ENCODE results near the gene SDHA.
"Not testable (repeated sequence)": the region's sequence is repeated elsewhere in the genome, so short reads cannot be mapped to it uniquely, and the experiment has no call there.

The SDHA gene

DNA sequence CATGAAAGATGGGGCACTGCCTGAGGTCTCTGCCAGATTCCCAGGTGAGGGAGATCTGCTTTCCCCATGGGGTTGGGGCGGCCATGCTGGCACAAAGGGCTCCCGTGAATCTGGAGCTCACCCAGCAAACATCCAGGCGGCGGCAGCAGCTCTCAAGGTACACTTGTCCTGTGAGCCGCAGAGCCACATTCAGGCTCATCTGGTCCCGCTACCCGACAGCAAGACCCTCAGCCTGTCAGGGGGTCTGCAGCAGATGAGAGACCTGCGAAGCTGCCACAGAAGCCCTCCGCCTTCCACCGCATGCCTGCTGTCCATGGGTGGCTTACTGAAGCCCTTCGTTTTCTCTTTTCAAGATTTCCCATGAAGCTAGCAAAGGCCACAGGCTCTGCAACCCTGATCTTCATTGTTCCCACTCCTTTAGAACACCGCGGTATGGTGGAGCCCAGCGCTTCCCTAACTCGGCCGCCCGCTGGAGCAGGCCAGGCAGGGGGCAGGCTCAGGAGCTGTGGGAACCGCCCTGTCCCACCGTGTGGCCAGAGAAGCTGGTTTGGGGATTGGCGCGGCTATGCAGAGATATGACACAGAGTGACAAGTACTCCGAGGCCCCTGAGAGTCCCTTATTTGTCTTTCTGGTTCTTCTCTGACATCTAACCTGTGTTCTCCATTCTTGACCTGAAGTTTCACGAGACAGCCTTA is 18.0 kb upstream of the SDHA start:
- Mint-ChIP-seq H3K9me3 (ENCODE audit: low read depth) (no peaks in the 10 kb centered on the region), H3K4me3 (no peak overlapping the region), H3K27ac (no peak overlapping the region), H3K27me3 (no peaks in the 10 kb centered on the region), H3K36me3 (no peaks in the 10 kb centered on the region), H3K4me1 (ENCODE audit: low read depth) (peaks cover 2% of the 10 kb centered on the region)

DNA sequence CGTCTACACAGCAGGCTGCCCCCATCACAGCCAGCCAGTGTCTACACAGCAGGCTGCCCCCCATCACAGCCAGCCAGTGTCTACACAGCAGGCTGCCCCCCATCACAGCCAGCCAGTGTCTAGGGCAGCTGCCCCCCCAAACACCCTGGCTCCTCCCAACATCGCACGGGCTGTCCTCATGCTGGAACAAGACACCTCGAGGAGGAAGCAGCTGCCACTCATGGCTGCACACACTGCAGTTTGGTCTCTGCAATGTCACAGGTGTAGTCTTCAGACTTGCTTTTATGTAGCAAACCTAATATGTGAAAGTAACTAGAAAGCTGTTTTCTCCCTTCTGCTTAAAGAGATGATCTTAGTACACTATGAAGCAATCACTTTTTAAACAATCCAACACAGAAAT is 17.1 kb upstream of the SDHA start:
- Mint-ChIP-seq H3K4me1 (ENCODE audit: low read depth) (peaks cover 2% of the 10 kb centered on the region), H3K27me3 (no peaks in the 10 kb centered on the region), H3K9me3 (ENCODE audit: low read depth) (no peaks in the 10 kb centered on the region), H3K4me3 (no peak overlapping the region), H3K27ac (peak overlapping the region; percentile 28), H3K36me3 (no peaks in the 10 kb centered on the region)

DNA sequence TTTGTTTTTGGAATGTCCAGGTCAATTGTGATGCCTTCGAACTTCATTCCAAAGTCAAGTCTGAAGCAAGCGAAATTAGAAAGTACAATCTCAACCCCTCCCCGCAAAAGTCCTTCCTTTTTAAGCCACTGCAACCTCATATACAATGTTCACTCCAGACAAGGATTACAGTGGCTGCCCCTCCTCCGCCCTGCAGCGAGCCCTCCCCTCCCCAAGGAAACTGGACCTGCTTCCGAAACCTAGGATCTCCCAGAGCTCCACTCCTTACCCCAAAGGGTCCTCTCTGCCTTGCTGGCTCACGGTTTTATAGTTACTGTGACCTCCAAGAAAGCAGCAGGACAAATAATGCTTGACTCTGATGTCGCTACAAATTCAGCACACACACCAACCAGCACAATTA is 16.4 kb upstream of the SDHA start:
- Mint-ChIP-seq H3K9me3 (ENCODE audit: low read depth) (no peaks in the 10 kb centered on the region), H3K27ac (no peak overlapping the region), H3K4me3 (no peak overlapping the region), H3K36me3 (no peaks in the 10 kb centered on the region), H3K27me3 (no peaks in the 10 kb centered on the region), H3K4me1 (ENCODE audit: low read depth) (peaks cover 2% of the 10 kb centered on the region)

DNA sequence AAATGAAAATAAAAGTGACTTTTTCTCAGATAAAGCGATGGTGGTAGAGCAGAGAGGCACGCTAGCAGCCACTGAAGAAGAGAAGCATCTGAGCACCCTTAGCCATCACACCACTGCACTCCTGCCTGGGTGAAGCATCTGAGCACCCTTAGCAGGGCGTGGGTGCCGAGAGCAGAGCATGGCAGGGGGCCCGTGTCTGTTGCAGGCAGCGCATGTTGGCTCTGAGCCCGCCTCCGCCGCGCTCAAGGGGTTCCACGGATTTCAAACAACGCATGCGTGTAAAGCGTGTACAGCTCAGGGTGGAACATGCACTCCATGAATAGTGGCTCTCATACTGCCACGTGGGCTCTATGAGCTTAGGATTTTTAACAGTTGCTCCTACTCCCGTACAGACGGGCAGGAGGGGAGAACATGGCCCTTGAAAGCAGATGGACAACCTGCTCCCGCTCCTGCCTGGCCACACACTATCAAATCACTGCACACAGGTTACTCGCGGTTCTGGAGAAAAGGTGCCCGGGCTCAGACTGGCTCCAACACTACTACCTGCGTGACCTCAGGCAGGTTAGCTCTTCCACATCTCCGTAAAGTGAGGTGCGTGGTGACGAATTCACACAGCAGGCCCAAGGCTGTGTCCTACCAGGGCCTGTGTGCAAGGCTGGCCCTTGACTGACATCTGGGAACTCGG is 14.7 kb upstream of the SDHA start:
- H3K27me3 Mint-ChIP-seq = no peaks in the 10 kb centered on the region
- no peaks in the 10 kb centered on the region for H3K36me3 Mint-ChIP-seq
- H3K27ac Mint-ChIP-seq = no peak overlapping the region
- peaks cover 9% of the 10 kb centered on the region for H3K4me1 Mint-ChIP-seq (ENCODE audit: low read depth)
- no peaks in the 10 kb centered on the region for H3K9me3 Mint-ChIP-seq (ENCODE audit: low read depth)
- no peak overlapping the region for H3K4me3 Mint-ChIP-seq

DNA sequence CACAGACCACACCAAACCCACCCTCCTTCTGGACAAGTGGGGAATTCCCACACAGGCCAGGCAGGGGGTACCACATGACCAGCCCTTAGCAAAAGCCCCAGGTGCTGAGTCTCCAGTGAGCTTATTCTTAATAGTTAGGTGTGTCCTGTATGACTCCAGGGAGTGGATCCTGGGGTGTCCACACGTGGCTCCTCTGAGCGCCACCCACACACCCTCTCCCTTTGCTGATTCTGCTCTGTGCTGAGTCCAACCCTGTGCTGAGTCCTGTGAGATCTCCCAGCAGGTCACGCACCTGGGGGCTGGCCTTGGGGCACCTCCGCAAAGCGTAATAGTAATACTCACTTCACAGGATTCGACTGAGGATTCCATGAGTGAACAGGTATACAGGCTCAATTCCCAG is 14.1 kb upstream of the SDHA start:
- Mint-ChIP-seq H3K27ac (no peak overlapping the region), H3K4me3 (no peak overlapping the region), H3K36me3 (no peaks in the 10 kb centered on the region), H3K27me3 (no peaks in the 10 kb centered on the region), H3K9me3 (ENCODE audit: low read depth) (no peaks in the 10 kb centered on the region), H3K4me1 (ENCODE audit: low read depth) (peaks cover 12% of the 10 kb centered on the region)

DNA sequence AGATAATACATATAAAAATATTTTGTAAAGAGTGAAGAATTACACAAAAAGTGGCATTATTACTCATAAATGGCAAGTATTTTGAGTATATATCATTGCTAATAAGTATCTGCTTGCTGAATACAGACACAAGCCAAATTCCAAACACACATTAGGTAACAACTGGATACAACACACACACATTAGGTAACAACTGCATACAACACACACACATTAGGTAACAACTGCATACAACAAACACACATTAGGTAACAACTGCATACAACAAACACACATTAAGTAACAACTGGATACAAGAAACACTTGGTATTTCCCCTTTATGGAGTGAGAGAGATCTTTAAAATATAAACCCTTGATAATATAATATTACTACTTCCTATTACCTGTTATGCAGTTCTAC is 13.7 kb upstream of the SDHA start:
- H3K36me3 Mint-ChIP-seq = no peaks in the 10 kb centered on the region
- H3K27ac Mint-ChIP-seq = no peak overlapping the region
- no peaks in the 10 kb centered on the region for H3K9me3 Mint-ChIP-seq (ENCODE audit: low read depth)
- H3K4me1 Mint-ChIP-seq (ENCODE audit: low read depth) = peaks cover 12% of the 10 kb centered on the region
- no peak overlapping the region for H3K4me3 Mint-ChIP-seq
- H3K27me3 Mint-ChIP-seq = no peaks in the 10 kb centered on the region

DNA sequence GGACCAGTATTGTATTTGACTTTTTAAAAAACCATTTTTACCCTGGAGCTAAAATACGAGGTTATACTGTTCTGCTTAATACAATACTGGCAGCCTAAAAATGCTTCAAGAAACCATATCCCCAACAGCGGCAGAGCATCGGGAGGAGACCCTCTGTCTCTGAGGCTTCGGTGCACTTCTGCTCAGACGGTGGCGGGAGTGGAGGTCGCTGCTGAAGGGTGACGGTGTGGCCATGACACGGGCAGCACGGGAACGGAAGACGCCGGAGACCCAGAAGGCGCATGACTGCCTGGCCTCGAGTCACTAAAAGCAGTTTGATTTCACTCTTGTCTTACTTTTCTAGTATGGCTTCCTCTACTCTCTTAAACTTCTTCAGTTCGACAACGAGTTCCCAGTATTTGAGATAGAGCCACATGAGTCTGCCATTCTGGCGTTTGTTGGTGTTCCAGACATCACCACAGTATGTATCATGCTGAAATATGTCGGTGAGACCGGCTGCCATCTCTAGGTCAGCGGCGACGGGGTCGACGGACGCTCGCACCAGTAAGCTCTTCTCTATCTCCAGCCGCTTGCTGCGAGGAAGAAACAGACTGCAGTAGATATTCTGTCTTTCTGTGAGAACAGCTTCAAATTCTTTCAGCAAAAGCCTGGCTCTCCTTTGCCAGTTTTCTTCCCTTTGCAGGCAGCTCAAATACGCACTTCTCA is 13.0 kb upstream of the SDHA start:
- no peak overlapping the region for H3K4me3 Mint-ChIP-seq
- no peak overlapping the region for H3K27ac Mint-ChIP-seq
- no peaks in the 10 kb centered on the region for H3K36me3 Mint-ChIP-seq
- H3K4me1 Mint-ChIP-seq (ENCODE audit: low read depth) = peaks cover 19% of the 10 kb centered on the region
- no peaks in the 10 kb centered on the region for H3K9me3 Mint-ChIP-seq (ENCODE audit: low read depth)
- no peaks in the 10 kb centered on the region for H3K27me3 Mint-ChIP-seq

DNA sequence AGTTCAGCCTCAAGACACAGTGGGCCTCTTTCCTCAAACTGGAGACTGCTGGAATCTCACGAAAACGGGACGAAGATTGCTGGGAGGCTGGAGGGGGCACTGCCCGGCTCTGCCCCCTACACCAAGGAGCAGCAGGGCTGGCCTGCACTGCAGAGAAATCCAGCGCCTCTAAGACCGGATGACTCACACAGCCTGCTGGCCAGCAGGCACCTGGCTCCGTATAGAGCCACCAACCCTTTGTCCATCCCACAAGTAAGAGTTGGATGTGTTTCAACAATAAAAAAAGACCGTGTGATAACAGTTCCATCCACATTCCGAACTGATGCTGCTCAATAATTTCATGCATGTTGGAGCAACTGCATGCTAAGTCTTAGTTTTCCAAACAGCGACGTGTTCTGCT is 11.7 kb upstream of the SDHA start:
- no peaks in the 10 kb centered on the region for H3K27me3 Mint-ChIP-seq
- H3K9me3 Mint-ChIP-seq (ENCODE audit: low read depth) = no peaks in the 10 kb centered on the region
- H3K36me3 Mint-ChIP-seq = peaks cover 3% of the 10 kb centered on the region
- peaks cover 21% of the 10 kb centered on the region for H3K4me1 Mint-ChIP-seq (ENCODE audit: low read depth)
- peak overlapping the region; percentile 41 for H3K27ac Mint-ChIP-seq
- no peak overlapping the region for H3K4me3 Mint-ChIP-seq

DNA sequence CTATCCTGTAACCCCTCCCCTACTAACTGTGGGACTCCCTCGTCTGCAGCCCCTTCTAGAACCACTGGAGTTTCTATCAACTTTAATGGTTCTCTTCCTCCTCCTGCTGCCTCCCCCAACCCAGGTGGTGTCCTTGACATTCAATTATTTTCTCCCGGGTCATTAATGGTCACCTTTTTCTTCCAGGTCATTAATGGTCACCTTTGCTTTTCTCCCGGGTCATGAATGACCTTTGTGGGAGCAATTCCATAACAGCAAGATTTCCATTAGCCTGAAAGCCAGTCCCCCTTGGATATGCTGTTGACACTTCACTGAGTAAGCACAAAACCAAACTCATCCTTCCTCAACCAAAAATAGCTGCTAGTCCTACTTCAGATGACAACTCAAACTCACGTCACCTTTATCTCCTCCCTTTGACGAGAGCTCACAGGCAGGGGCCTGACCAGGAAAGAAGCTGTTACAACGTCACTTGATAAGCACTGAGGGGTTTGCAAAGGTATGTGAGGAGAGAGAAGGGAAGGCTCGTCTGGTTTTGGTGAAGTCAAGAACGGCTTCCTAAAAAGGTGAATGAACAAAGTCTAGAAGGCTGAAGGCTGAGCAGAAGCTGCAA is 11.1 kb upstream of the SDHA start:
- Mint-ChIP-seq H3K36me3 (peaks cover 3% of the 10 kb centered on the region), H3K4me1 (ENCODE audit: low read depth) (peaks cover 21% of the 10 kb centered on the region), H3K9me3 (ENCODE audit: low read depth) (no peaks in the 10 kb centered on the region), H3K4me3 (no peak overlapping the region), H3K27me3 (no peaks in the 10 kb centered on the region), H3K27ac (peak overlapping the region; percentile 38)

DNA sequence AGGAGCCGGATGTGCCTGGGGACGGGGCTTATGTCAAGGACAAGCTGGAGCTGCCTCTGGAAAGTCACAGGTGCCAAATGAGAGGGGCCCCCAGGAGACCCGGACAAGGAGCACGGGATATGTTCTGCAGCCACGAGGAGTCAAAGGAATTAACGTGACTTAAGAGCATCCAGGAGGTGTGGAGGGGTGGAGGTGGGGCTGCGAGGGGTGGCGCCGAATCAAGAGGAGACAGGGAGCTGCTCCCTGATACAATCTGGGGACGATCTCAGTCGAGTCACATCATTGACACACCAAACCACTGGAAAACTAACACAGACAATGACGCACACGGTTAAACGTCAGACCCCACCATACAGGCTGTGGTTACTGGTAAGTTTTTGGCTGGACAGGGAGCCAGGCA is 10.5 kb upstream of the SDHA start:
- H3K4me1 Mint-ChIP-seq (ENCODE audit: low read depth) = peaks cover 21% of the 10 kb centered on the region
- no peaks in the 10 kb centered on the region for H3K27me3 Mint-ChIP-seq
- H3K36me3 Mint-ChIP-seq = peaks cover 3% of the 10 kb centered on the region
- peak overlapping the region; percentile 38 for H3K27ac Mint-ChIP-seq
- H3K9me3 Mint-ChIP-seq (ENCODE audit: low read depth) = no peaks in the 10 kb centered on the region
- H3K4me3 Mint-ChIP-seq = no peak overlapping the region

DNA sequence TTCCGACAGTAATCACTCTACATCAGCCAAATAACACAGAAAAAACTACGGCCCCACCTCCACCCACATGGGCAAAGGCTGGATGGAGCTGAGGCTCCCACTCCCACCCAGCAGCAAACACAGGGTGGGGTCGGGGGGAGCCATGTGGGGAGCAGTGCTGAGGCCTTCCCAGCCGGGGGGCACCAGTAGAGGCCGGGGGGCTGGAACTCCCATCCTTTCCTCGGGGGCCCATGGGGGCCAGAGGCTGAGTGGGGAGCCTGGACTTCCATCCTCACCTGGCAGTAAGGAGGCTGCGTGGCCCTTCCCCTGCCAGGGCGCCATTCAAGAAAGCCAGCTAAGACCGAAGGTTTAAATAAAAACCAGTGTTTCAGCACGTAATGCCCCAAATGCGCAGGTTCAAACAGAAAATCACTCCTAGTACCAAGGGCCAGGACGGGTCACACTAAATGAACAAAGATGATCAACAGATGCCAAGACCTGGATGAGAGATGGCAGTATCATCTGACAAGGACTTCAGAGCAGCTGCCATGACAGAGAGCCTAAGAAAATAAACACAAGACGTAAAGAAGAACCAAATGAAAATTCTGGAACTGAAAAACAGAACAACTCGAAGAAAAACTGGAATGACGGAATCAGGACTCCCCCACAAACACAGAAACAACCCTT is 9.5 kb upstream of the SDHA start:
- Mint-ChIP-seq H3K9me3 (ENCODE audit: low read depth) (no peaks in the 10 kb centered on the region), H3K36me3 (peaks cover 3% of the 10 kb centered on the region), H3K4me1 (ENCODE audit: low read depth) (peaks cover 21% of the 10 kb centered on the region), H3K27me3 (no peaks in the 10 kb centered on the region), H3K27ac (no peak overlapping the region), H3K4me3 (no peak overlapping the region)

DNA sequence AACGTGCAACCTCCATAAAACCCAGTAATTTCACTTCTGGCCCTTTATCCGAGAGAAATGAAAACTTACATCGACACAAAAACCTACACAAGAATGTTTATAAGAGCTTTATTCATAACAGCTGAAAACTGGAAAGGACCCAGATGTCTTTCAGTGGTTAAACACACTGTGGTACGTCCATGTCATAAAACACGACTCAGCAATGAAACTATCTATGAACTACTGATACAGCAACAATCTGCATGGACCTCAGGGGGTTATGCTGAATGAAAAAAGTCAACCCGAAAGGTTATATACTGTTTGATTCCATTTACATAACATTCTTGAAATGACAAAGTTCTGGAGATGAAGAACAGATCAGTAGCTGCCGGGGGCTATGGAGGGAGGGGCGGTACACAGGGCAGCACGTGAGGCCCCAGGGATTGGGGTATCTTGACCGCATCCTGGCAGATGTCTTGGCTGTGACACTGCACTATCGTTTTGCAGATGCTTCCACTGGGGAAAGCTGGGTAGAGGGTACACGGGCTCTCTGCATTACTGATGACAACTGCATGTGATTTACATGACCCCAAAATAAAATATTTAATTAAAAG is 4.2 kb upstream of the SDHA start:
- Mint-ChIP-seq H3K36me3 (peaks cover 9% of the 10 kb centered on the region), H3K4me1 (ENCODE audit: low read depth) (peaks cover 43% of the 10 kb centered on the region), H3K4me3 (peak overlapping the region; percentile 75), H3K27me3 (no peaks in the 10 kb centered on the region), H3K27ac (peak overlapping the region; percentile 91), H3K9me3 (ENCODE audit: low read depth) (no peaks in the 10 kb centered on the region)

DNA sequence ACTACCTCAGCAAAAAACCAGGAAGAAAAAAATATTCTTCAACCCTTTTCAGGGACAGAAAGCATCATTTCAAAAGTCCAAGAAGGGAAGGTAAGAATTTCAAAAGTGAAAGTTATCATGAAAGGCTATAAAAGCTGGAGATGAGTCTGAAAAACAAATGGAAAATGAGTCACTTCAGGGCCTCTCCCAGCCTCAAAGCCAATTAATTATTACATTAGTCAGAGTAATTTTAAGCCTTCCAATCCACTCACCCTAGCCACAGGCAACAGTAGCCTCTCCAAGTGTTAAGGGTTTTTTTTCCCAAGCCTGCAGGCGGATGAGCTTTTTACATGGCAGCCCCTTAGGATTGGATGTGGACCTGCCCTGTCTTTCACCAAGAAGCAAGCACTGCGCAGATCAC is 2.9 kb upstream of the SDHA start:
- H3K27me3 Mint-ChIP-seq; H3K36me3 Mint-ChIP-seq; H3K9me3 Mint-ChIP-seq (ENCODE audit: low read depth): not testable (repeated sequence)
- H3K4me1 Mint-ChIP-seq (ENCODE audit: low read depth) = peaks cover 42% of the 10 kb centered on the region
- H3K27ac Mint-ChIP-seq = peak overlapping the region; percentile 91
- H3K4me3 Mint-ChIP-seq = peak overlapping the region; percentile 75

DNA sequence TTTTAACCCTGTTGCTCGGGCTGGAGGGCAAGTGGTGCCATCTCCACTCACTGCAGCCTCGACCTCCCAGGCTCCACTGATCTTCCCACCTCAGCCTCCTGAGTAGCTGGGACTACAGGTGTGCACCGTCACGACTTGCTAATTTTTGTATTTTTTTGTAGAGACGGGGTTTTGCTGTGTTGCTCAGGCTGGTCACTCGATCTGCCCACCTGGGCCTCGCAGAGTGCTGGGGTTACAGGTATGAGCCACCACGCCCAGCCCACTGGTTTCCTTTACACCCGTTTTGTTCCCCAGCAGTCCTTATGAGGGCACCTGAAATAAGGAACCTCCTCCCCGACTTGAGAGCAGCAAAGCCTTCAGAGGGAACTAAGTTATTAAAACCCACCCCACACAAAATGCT is 2.0 kb upstream of the SDHA start:
- H3K27me3 Mint-ChIP-seq; H3K36me3 Mint-ChIP-seq; H3K9me3 Mint-ChIP-seq (ENCODE audit: low read depth): not testable (repeated sequence)
- H3K4me1 Mint-ChIP-seq (ENCODE audit: low read depth) = peaks cover 45% of the 10 kb centered on the region
- peak overlapping the region; percentile 75 for H3K4me3 Mint-ChIP-seq
- peak overlapping the region; percentile 91 for H3K27ac Mint-ChIP-seq

Measured in activated naive CD8-positive, alpha-beta T cell (primary cell).